Colonic mucosa (tissue), 4 donors: Measurements from ENCODE around the gene GEMIN8. TPM values are rescaled to one million over a fixed set of nuclear protein-coding genes. Genes with fewer than 3 reads are reported as not detected.

Experiments
- DNase-seq: peaks from one replicate; pipeline ENCODE4 v3.0.0-alpha.2; 2020
- H3K27ac ChIP-seq: fragments of 200-600 bp; one replicate; pipeline ENCODE4 v1.8.0; 2021
- H3K27me3 ChIP-seq: fragments of 200-600 bp; one replicate; pipeline ENCODE4 v1.8.0; 2021
- H3K36me3 ChIP-seq: fragments of 200-600 bp; one replicate; pipeline ENCODE4 v1.8.0; 2021
- H3K4me1 ChIP-seq: fragments of 200-600 bp; one replicate; pipeline ENCODE4 v1.8.0; 2021; ENCODE audit warnings: mild to moderate bottlenecking
- H3K4me3 ChIP-seq: fragments of 200-600 bp; one replicate; pipeline ENCODE4 v1.8.0; 2021
- H3K9ac ChIP-seq, 2 donors: one replicate each; pipeline ENCODE4 v1.7.0; 2013; ENCODE audit warnings: control low read depth in 2 of 2, low read depth in 2 of 2, low read length in 2 of 2
- H3K9me3 ChIP-seq: fragments of 200-600 bp; one replicate; pipeline ENCODE4 v1.8.0; 2021
- intact Hi-C: fragments of 100-400 bp; cut with DNase I; formaldehyde crosslinking; loops from one replicate; pipeline ENCODE4 v1.14.1; 2022
- total RNA-seq, 2 donors: library from RNA; stranded (reverse); fragmentation: NEBNext Ultra II Directional in 1 of 2; extraction: Animal tissue kit (Norgen Biotek cat#: 25700) in 1 of 2; gene quantifications; one replicate each; pipeline ENCODE4 v1.2.1, GENCODE V29; 2021
- TF ChIP-seq, protein P1 (sequence below): fragments of 200-600 bp; IDR thresholded peaks from one replicate; pipeline ENCODE4 v1.8.0; 2022; ENCODE audit warnings: antibody characterized with exemption, mild to moderate bottlenecking
- donor health status: healthy.
- donor health status: DM: no; HTN: no; CAD: no.
- donor health status: DM: no; HTN: no; CAD: no.

The GEMIN8 gene
- total RNA-seq, 2 donors from 2014 or later = 16.4 to 20.9 TPM

DNA sequence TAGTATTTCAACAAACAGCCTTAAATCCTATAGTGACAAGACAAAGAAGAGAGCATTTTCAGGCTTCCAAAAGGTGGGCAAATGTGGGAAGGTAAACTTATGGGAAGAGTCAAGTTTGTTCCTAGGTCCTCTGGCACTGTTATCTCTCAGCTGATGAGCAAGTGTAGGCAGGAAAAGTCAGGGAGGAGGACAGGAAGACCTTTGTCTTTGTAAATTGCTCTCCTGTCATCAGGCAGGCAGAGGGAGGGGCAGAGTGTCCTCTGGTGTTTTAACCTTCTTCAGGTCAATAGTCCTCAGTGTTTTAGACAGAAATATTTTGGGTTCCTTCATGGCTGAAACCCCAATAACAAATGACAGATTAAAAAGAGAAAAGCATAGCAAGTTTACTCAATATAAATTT, 13.5 kb upstream of the GEMIN8 start:
- H3K9me3 ChIP-seq = no peaks in the 10 kb centered on the region
- H3K27ac ChIP-seq = no peak overlapping the region
- no peak overlapping the region for H3K9ac ChIP-seq
- H3K27me3 ChIP-seq = no peaks in the 10 kb centered on the region
- TF ChIP-seq, protein P1, sequence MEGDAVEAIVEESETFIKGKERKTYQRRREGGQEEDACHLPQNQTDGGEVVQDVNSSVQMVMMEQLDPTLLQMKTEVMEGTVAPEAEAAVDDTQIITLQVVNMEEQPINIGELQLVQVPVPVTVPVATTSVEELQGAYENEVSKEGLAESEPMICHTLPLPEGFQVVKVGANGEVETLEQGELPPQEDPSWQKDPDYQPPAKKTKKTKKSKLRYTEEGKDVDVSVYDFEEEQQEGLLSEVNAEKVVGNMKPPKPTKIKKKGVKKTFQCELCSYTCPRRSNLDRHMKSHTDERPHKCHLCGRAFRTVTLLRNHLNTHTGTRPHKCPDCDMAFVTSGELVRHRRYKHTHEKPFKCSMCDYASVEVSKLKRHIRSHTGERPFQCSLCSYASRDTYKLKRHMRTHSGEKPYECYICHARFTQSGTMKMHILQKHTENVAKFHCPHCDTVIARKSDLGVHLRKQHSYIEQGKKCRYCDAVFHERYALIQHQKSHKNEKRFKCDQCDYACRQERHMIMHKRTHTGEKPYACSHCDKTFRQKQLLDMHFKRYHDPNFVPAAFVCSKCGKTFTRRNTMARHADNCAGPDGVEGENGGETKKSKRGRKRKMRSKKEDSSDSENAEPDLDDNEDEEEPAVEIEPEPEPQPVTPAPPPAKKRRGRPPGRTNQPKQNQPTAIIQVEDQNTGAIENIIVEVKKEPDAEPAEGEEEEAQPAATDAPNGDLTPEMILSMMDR = no peak
- no peaks in the 10 kb centered on the region for H3K36me3 ChIP-seq
- no peak overlapping the region for H3K4me3 ChIP-seq
- H3K4me1 ChIP-seq = no peaks in the 10 kb centered on the region
- DNase-seq = no peak
- intact Hi-C loops = loop anchor here (10.0 kb wide), 1 partner anchor 1202 kb away; no protein-coding TSS in a partner anchor

DNA sequence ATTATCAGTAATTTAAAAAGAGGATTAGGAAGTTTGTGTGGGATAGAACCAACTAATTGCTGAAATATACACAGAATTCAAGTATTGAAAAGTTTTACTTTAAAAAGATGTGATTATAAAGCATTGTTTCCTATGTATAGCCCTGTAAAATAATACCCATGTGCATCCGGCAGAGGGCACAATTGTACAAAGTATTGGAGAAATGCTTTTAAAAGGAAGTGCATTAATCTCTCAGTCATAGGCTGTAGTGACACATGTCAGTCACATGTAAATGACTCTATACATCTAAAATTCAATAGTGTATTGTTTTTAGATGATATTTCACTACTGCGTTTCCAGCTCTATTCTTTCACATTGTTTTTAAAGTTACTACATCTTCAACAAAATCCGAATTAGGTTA, 9.7 kb upstream of the GEMIN8 start:
- H3K4me1 ChIP-seq = no peaks in the 10 kb centered on the region
- intact Hi-C loops = loop anchor here (5.0 kb wide), 1 partner anchor 1103 kb away; no protein-coding TSS in a partner anchor
- no peak overlapping the region for H3K4me3 ChIP-seq
- no peaks in the 10 kb centered on the region for H3K36me3 ChIP-seq
- peak; percentile 69 for DNase-seq
- H3K27ac ChIP-seq = no peak overlapping the region
- no peaks in the 10 kb centered on the region for H3K27me3 ChIP-seq
- TF ChIP-seq, protein P1 = peak; percentile 85
- no peaks in the 10 kb centered on the region for H3K9me3 ChIP-seq
- H3K9ac ChIP-seq = no peak overlapping the region

DNA sequence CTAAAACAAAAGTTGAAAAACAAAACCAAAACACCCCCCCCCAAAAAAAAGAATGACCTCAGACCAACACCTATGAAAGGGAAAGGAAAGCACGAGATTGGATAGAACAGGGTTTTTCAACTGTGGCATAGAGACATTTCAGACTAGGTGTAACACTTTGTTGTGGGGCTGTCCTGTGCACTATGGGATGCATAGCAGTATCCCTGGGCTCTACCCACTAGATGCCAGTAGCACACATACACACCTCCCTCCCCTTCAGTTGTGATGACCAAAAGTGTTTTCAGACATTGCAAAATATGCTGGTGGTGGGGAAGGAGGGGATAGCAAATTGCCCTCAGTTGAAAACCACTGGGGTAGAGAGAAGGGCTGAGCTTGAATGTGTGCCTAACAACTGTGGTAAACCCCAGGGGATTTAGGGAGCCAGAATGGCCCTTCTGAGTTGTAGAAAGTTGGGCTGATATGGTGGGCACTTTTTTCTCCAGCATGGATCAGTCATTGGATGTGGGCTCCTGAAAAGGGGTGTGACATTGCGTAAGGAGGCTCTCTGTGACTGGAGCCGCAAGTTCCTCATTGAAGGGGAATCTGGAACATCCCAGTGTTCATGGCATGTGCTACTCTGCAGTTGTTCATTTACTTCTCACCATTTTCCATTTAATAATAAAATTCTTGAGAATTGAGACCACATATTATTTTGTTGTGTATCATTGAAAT, 8.8 kb upstream of the GEMIN8 start:
- H3K9ac ChIP-seq = no peak overlapping the region
- H3K36me3 ChIP-seq = no peaks in the 10 kb centered on the region
- H3K4me3 ChIP-seq = no peak overlapping the region
- H3K27me3 ChIP-seq = no peaks in the 10 kb centered on the region
- TF ChIP-seq, protein P1 = no peak
- no peaks in the 10 kb centered on the region for H3K9me3 ChIP-seq
- intact Hi-C loops = loop anchor here (5.0 kb wide), 1 partner anchor 1104 kb away; no protein-coding TSS in a partner anchor
- H3K27ac ChIP-seq = no peak overlapping the region
- DNase-seq = no peak
- no peaks in the 10 kb centered on the region for H3K4me1 ChIP-seq

DNA sequence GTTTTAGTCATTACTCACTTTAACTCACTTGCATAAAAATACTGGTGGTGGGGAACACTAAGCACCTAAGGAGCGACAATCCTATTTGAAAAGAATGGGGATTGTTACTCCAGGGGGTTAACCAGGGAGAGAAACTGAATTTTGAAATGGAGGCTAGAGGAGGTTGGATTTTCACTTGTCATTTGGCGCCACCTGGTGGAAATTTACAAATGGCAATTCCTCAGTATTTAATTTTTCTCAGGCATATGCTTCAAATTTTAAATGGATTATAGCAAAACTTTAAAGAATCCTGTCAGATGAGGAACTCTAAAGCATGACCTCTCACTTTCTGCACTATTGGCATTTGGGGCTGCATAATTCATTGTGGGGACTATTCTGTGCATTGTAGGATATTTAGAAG, 2.7 kb upstream of the GEMIN8 start:
- TF ChIP-seq, protein P1 = peak; percentile 77
- no peaks in the 10 kb centered on the region for H3K9me3 ChIP-seq
- no peaks in the 10 kb centered on the region for H3K27me3 ChIP-seq
- no peak overlapping the region for H3K4me3 ChIP-seq
- intact Hi-C loops = loop anchor here (2.0 to 5.0 kb wide), 3 partner anchors 280 to 526 kb away; no protein-coding TSS in a partner anchor
- H3K36me3 ChIP-seq = no peaks in the 10 kb centered on the region
- H3K9ac ChIP-seq = no peak overlapping the region
- peak; percentile 69 for DNase-seq
- no peaks in the 10 kb centered on the region for H3K4me1 ChIP-seq
- H3K27ac ChIP-seq = no peak overlapping the region

DNA sequence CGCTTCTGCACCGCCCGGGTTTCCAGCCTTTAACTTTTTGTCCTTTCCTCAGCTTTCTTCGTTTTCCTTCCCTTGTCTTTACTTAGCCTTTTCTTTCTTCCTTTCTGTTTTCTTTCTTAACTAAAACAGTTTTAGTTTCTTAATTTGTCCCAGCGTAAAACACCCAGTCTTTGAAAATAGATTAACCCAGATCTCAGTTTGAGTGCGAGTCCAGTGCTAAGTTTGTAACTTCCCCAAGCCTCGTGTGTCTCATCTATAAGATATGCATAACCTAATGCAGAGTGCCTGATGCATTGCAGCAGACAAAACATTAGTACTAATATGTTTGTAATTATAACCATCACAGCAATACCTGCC, 460 bp upstream of the GEMIN8 start:
- Histone ChIP-seq H3K4me1 (no peaks in the 10 kb centered on the region), H3K36me3 (no peaks in the 10 kb centered on the region), H3K9me3 (no peaks in the 10 kb centered on the region), H3K27ac (peak overlapping the region; percentile 78), H3K9ac (peak overlapping the region; percentile 59 to 79), H3K27me3 (no peaks in the 10 kb centered on the region), H3K4me3 (peak overlapping the region; percentile 69)
- intact Hi-C loops = loop anchor here (5.0 kb wide), 2 partner anchors 278 to 368 kb away; no protein-coding TSS in a partner anchor
- DNase-seq = no peak
- TF ChIP-seq, protein P1 = no peak
